ENCODE measurements around the gene SPOP.
A peak's percentile ranks its signal among the peaks of the same experiment; 100 is the strongest.

SPOP gene

GRCh38 chr17:49707608-49708514, 30.0 kb upstream of the SPOP start, which contains the start of gene SLC35B1:
Gene SLC35B1 (minus strand): TSS chr17:49707964. CDS start chr17:49707833, 131 bp downstream.
- H3K27ac ChIP-seq = peak within 1 kb of the TSS; percentile 98
- TF ChIP-seq CTCF (IDR thresholded peaks at IDR 0.05; ENCODE audit: low read depth, low read length) = peak; percentile 98
- DNase-seq = peak; percentile 100
- no peaks in the 10 kb centered on the region for H3K9me3 ChIP-seq (ENCODE audit: severe bottlenecking)
- peaks cover 46% of the 10 kb centered on the region for H3K36me3 ChIP-seq
- H3K4me3 ChIP-seq (ENCODE audit: low read depth, low read length) = peak within 1 kb of the TSS; percentile 70
- H3K27me3 ChIP-seq (ENCODE audit: insufficient read depth, low read depth, severe bottlenecking) = no peaks in the 10 kb centered on the region

- TF ChIP-seq CTCF (IDR thresholded peaks at IDR 0.05; ENCODE audit: low read depth, low read length) = no peak
- H3K9me3 ChIP-seq (ENCODE audit: severe bottlenecking) = no peaks in the 10 kb centered on the region
- DNase-seq = no peak
- peak overlapping the region; percentile 98 for H3K27ac ChIP-seq
- H3K27me3 ChIP-seq (ENCODE audit: insufficient read depth, low read depth, severe bottlenecking) = no peaks in the 10 kb centered on the region
- H3K36me3 ChIP-seq = peaks cover 47% of the 10 kb centered on the region
- H3K4me3 ChIP-seq (ENCODE audit: low read depth, low read length) = peak overlapping the region; percentile 70
Measured at GRCh38 chr17:49707246-49707607, 29.3 kb upstream of the SPOP start.

DNA sequence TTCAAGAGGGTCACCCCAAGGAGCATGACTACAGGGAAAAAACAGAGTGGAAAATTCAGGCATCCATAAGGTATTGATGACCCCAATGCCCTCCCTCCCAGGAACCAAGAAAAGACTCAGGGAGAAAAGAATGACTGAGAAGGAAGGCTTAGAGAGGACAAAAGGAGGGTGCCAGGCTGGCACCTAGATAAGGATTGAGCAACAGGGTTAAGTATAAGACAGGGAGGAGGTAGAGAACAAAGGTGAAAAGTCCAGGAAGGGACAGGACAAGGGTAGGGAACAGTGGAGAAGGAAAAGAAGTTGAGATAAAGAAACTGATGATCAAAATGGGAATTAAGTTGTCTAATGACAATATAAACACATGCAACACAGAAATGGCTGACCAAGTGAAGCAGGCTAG, 27.4 kb upstream of the SPOP start:
- H3K4me3 ChIP-seq (ENCODE audit: low read depth, low read length) = no peak overlapping the region
- no peak for DNase-seq
- no peak for TF ChIP-seq CTCF (IDR thresholded peaks at IDR 0.05; ENCODE audit: low read depth, low read length)
- H3K27ac ChIP-seq = no peak overlapping the region
- peaks cover 57% of the 10 kb centered on the region for H3K36me3 ChIP-seq
- no peaks in the 10 kb centered on the region for H3K9me3 ChIP-seq (ENCODE audit: severe bottlenecking)
- H3K27me3 ChIP-seq (ENCODE audit: insufficient read depth, low read depth, severe bottlenecking) = no peaks in the 10 kb centered on the region

DNA sequence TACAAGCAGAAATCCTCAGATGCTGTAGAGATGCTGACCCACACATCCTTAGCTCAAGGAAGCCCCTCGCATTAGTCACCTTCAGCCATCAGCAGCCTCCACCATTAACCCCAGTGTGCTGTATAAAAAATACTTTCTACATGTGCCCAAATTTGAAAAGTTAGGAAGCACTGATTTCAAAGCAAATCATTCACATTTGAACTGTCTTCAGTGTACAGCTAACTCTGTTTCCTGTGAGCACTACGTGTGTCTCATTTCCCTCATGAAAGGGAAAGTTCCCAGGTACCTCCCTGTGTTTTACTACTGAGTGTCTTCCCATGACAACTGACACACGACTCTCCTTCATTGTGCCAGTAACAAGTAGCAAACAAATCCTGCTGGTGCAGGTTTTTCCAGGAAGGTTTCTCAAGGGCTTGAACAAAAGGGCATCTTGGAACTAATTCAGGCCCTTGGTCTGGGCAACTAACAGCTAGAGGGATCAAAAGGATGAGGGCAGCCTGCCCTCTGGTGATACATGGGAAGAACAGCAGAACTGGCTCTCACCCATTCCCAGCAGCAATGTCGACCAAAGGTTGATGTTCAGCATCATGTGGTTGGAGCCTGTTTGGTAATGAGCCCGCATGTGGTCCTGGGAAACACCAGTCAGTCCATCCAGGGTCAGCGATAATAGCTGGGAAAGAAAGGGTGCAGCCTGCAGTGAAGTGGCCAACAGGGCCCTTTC, 25.8 kb upstream of the SPOP start:
- TF ChIP-seq CTCF (IDR thresholded peaks at IDR 0.05; ENCODE audit: low read depth, low read length) = peak; percentile 89
- no peak overlapping the region for H3K4me3 ChIP-seq (ENCODE audit: low read depth, low read length)
- H3K36me3 ChIP-seq = peaks cover 66% of the 10 kb centered on the region
- H3K9me3 ChIP-seq (ENCODE audit: severe bottlenecking) = no peaks in the 10 kb centered on the region
- peak; percentile 50 for DNase-seq
- no peaks in the 10 kb centered on the region for H3K27me3 ChIP-seq (ENCODE audit: insufficient read depth, low read depth, severe bottlenecking)
- no peak overlapping the region for H3K27ac ChIP-seq

GRCh38 chr17:49700960-49701359, 23.1 kb upstream of the SPOP start:
- Histone ChIP-seq H3K27me3 (ENCODE audit: insufficient read depth, low read depth, severe bottlenecking) (no peaks in the 10 kb centered on the region), H3K27ac (no peak overlapping the region), H3K9me3 (ENCODE audit: severe bottlenecking) (no peaks in the 10 kb centered on the region), H3K36me3 (peaks cover 66% of the 10 kb centered on the region), H3K4me3 (ENCODE audit: low read depth, low read length) (no peak overlapping the region)
- DNase-seq = no peak
- TF ChIP-seq CTCF (IDR thresholded peaks at IDR 0.05; ENCODE audit: low read depth, low read length) = no peak
